ENCODE results near the gene LSM12. TPM values are rescaled to one million over a fixed set of nuclear protein-coding genes. Genes with fewer than 3 reads are reported as not detected.

LSM12 gene
- total RNA-seq, 1 experiment from 2014 or later: 128 TPM

- Histone ChIP-seq H3K18ac (ENCODE audit: insufficient read length, low read depth, low read length) (no peak overlapping the region), H3K27me3 (ENCODE audit: insufficient read depth, low read length) (no peaks in the 10 kb centered on the region), H2BK15ac (ENCODE audit: low read depth, low read length) (no peak overlapping the region), H3K4ac (ENCODE audit: low read depth, low read length) (no peak overlapping the region), H4K91ac (ENCODE audit: insufficient read length, low read depth, low read length) (no peak overlapping the region), H2AFZ (ENCODE audit: low read length) (no peak overlapping the region), H3K23ac (ENCODE audit: insufficient read length, low read depth, low read length) (no peak overlapping the region), H2BK20ac (ENCODE audit: low read depth, low read length, poor library complexity, severe bottlenecking) (no peak overlapping the region), H3K9me3 (ENCODE audit: control insufficient read depth, low read depth, low read length) (no peaks in the 10 kb centered on the region), H2BK12ac (ENCODE audit: insufficient read length, low read depth, low read length) (no peak overlapping the region), H2BK120ac (ENCODE audit: low read depth, low read length, poor library complexity, severe bottlenecking) (no peak overlapping the region), H3K79me2 (ENCODE audit: insufficient read depth, low read length) (no peaks in the 10 kb centered on the region; the same call in 1 of the 2 replicates), H4K5ac (ENCODE audit: insufficient read length, low read depth, low read length) (no peak overlapping the region), H3K79me1 (ENCODE audit: insufficient read depth, low read depth, low read length, poor library complexity, severe bottlenecking) (no peaks in the 10 kb centered on the region), H3K9ac (ENCODE audit: extremely low read depth, insufficient read length, low read length) (no peak overlapping the region), H2AK5ac (ENCODE audit: insufficient read length, low read length) (no peak overlapping the region), H2BK5ac (ENCODE audit: insufficient read length, low read length) (no peak overlapping the region), H3K27ac (ENCODE audit: insufficient read length, low read depth, low read length) (no peak overlapping the region), H4K8ac (replicated peaks; ENCODE audit: insufficient read length, low read depth, low read length) (no peak overlapping the region), H3K14ac (ENCODE audit: insufficient read depth, low read length) (no peak overlapping the region), H3K56ac (ENCODE audit: insufficient read length, low read depth, low read length) (no peak overlapping the region), H3K4me2 (ENCODE audit: insufficient read depth, insufficient read length, low read length) (no peak overlapping the region), H4K20me1 (ENCODE audit: control insufficient read depth, insufficient read depth, insufficient read length) (no peaks in the 10 kb centered on the region), H3K23me2 (ENCODE audit: insufficient read length, low read depth, low read length, poor library complexity, severe bottlenecking) (no peaks in the 10 kb centered on the region), H3T11ph (ENCODE audit: low read length) (no peak overlapping the region), H3K4me1 (ENCODE audit: insufficient read depth, low read length) (no peaks in the 10 kb centered on the region)
- no CpG with 5 or more reads among the region's 6 CpGs for WGBS (ENCODE audit: extremely low coverage, insufficient read length, low lambda C conversion rate)
- Mint-ChIP-seq H3K27me3 (ENCODE audit: low read depth) (peaks cover 1% of the 10 kb centered on the region; the same call in 1 of the 2 replicates), H3K9me3 (no peaks in the 10 kb centered on the region), H3K36me3 (ENCODE audit: insufficient read depth in 1 of 3, low read depth in 3 of 3) (peaks cover 28 to 78% (median 64%) of the 10 kb centered on the region in 3 experiments; a peak in 6 of 7 replicates), H3K4me1 (peaks cover 5 to 16% of the 10 kb centered on the region in 2 experiments), H3K27ac (peak overlapping the region in 1 of 3 experiments; percentile 77; a peak in 3 of 7 replicates), H3K4me3 (0 out of 5 replicates have a peak overlapping the region, but pooled peaks of 1 of the 2 experiments have one; percentile 5)
- TF ChIP-seq CTCF (conservative IDR thresholded peaks at IDR 0.05): no peak
- peak; percentile 26 for DNase-seq
These were observed 10.5 kb upstream of the LSM12 start for GRCh38 chr17:44076716-44077594.

All from H9 (cell line).